ENCODE results near the gene EHF. TPM values are rescaled to one million over a fixed set of nuclear protein-coding genes. Genes with fewer than 3 reads are reported as not detected.
A peak's percentile ranks its signal among the peaks of the same experiment; 100 is the strongest.

EHF gene
- total RNA-seq, 1 donor from 2014 or later = 1.2 TPM

- Mint-ChIP-seq H3K4me1 (peaks cover 5% of the 10 kb centered on the region), H3K27ac (peak overlapping the region; percentile 5), H3K9me3 (no peaks in the 10 kb centered on the region), H3K27me3 (ENCODE audit: low read depth) (peaks cover 2% of the 10 kb centered on the region), H3K36me3 (no peaks in the 10 kb centered on the region), H3K4me3 (no peak overlapping the region)
- no peak for DNase-seq (ENCODE audit: low spot score in 2 of 2, unreplicated experiment in 2 of 2)
- TF ChIP-seq, protein P1, sequence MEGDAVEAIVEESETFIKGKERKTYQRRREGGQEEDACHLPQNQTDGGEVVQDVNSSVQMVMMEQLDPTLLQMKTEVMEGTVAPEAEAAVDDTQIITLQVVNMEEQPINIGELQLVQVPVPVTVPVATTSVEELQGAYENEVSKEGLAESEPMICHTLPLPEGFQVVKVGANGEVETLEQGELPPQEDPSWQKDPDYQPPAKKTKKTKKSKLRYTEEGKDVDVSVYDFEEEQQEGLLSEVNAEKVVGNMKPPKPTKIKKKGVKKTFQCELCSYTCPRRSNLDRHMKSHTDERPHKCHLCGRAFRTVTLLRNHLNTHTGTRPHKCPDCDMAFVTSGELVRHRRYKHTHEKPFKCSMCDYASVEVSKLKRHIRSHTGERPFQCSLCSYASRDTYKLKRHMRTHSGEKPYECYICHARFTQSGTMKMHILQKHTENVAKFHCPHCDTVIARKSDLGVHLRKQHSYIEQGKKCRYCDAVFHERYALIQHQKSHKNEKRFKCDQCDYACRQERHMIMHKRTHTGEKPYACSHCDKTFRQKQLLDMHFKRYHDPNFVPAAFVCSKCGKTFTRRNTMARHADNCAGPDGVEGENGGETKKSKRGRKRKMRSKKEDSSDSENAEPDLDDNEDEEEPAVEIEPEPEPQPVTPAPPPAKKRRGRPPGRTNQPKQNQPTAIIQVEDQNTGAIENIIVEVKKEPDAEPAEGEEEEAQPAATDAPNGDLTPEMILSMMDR (IDR thresholded peaks at IDR 0.05; ENCODE audit: unreplicated experiment) = no peak
Measured at GRCh38 chr11:34653851-34654482, 33.1 kb downstream of the EHF start.

DNA sequence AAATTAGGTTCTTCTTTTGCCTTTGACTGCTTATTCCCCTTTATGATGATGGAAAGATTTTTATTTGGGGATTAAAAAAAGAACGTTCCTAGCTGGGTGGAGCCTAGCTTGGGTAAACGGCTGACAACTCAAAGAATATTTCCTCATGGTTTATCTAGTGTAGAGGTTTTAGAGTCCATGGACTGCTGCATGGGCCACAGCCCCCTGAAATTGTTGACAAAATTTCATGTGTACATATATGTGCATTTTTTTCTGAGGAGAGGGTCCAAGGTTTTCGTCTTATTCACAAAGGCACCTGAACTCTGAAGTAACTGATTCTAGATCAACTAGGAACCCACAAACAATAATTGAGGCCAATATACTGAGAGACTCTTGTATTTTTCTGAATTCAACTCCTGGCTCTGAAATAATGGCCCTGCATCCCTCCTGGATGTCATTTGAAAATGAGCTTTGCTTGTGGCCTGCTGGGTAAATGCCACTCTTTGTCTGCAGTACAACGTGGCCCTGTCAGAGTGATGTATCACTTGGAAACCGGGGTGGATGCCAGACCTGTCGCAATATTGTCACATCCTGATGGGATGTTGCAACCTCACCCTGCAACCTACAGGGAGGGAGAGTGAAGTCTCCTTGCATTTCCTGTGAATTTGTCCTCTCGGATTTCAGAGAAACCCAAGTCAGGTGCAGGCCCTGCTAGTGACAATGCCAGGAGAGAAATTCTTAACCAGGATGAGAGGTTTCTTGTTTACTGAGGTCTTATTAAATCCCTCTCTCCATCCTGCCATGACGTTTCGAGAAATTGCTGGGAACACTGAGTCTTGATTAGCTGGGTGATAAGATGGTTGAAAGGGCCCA, 33.8 kb downstream of the EHF start:
- H3K4me3 Mint-ChIP-seq = no peak overlapping the region
- H3K27ac Mint-ChIP-seq = no peak overlapping the region
- H3K36me3 Mint-ChIP-seq = no peaks in the 10 kb centered on the region
- H3K27me3 Mint-ChIP-seq (ENCODE audit: low read depth) = peaks cover 8% of the 10 kb centered on the region
- H3K4me1 Mint-ChIP-seq = peaks cover 5% of the 10 kb centered on the region
- TF ChIP-seq, protein P1 (IDR thresholded peaks at IDR 0.05; ENCODE audit: unreplicated experiment) = no peak
- no peaks in the 10 kb centered on the region for H3K9me3 Mint-ChIP-seq
- DNase-seq (ENCODE audit: low spot score in 2 of 2, unreplicated experiment in 2 of 2) = no peak

GRCh38 chr11:34655335-34656008, 34.6 kb downstream of the EHF start:
- Mint-ChIP-seq H3K27ac (no peak overlapping the region), H3K27me3 (ENCODE audit: low read depth) (peaks cover 8% of the 10 kb centered on the region)
- TF ChIP-seq, protein P1 (IDR thresholded peaks at IDR 0.05; ENCODE audit: unreplicated experiment) = no peak

GRCh38 chr11:34656062-34656720, 35.3 kb downstream of the EHF start:
- no peaks in the 10 kb centered on the region for H3K9me3 Mint-ChIP-seq
- no peak overlapping the region for H3K4me3 Mint-ChIP-seq
- TF ChIP-seq, protein P1 (IDR thresholded peaks at IDR 0.05; ENCODE audit: unreplicated experiment) = no peak
- peaks cover 3% of the 10 kb centered on the region for H3K4me1 Mint-ChIP-seq
- H3K36me3 Mint-ChIP-seq = no peaks in the 10 kb centered on the region
- peaks cover 10% of the 10 kb centered on the region for H3K27me3 Mint-ChIP-seq (ENCODE audit: low read depth)
- no peak overlapping the region for H3K27ac Mint-ChIP-seq
- no peak for DNase-seq (ENCODE audit: low spot score in 2 of 2, unreplicated experiment in 2 of 2)

More at GRCh38 chr11:34655335-34656008, 34.6 kb downstream of the EHF start:
- DNase-seq (ENCODE audit: low spot score in 2 of 2, unreplicated experiment in 2 of 2) = no peak
- H3K36me3 Mint-ChIP-seq = no peaks in the 10 kb centered on the region
- no peak overlapping the region for H3K4me3 Mint-ChIP-seq
- H3K9me3 Mint-ChIP-seq = no peaks in the 10 kb centered on the region
- peaks cover 4% of the 10 kb centered on the region for H3K4me1 Mint-ChIP-seq

Data from mesothelial cell of epicardium (in vitro differentiated cells).